Neutrophil (primary cell): Measurements from ENCODE around the gene PPP1R2B.

Experiments used
- H3K27ac ChIP-seq: fragments of 200-600 bp; sonication (generic); 2 replicates; pipeline ENCODE4 v1.5.1; 2016; ENCODE audit warnings: mild to moderate bottlenecking, moderate library complexity
- H3K27me3 ChIP-seq: fragments of 200-600 bp; sonication (generic); 2 replicates; pipeline ENCODE4 v1.6.0; 2016; ENCODE audit warnings: mild to moderate bottlenecking
- H3K36me3 ChIP-seq: fragments of 200-600 bp; sonication (generic); 2 replicates; pipeline ENCODE4 v1.5.1; 2017
- H3K4me1 ChIP-seq, 2 experiments: fragments of 200-600 bp in 1 of 2; sonication (generic) in 1 of 2; 1 replicate in 1 of 2; 2 replicates in 1 of 2; pipeline versions ENCODE4 v1.5.1 to v1.6.1; 2013 to 2016; ENCODE audit warnings: low read depth in 1 of 2, low read length in 1 of 2, mild to moderate bottlenecking in 1 of 2, moderate library complexity in 1 of 2; ENCODE audit not compliant: control insufficient read depth in 1 of 2, insufficient read depth in 1 of 2
- H3K4me3 ChIP-seq, 2 experiments: fragments of 200-600 bp in 1 of 2; sonication (generic) in 1 of 2; 1 replicate in 1 of 2; 2 replicates in 1 of 2; pipeline ENCODE4 v1.5.1; 2013 to 2016; ENCODE audit warnings: low read depth in 1 of 2, low read length in 1 of 2, mild to moderate bottlenecking in 1 of 2, moderate library complexity in 1 of 2
- H3K9me3 ChIP-seq: fragments of 200-600 bp; sonication (generic); 2 replicates; pipeline ENCODE4 v1.5.1; 2016
- CTCF ChIP-seq: fragments of 200-600 bp; sonication (generic); IDR thresholded peaks from 2 replicates; pipeline ENCODE4 v1.5.1; 2016; ENCODE audit warnings: antibody characterized with exemption

Gene PPP1R2B

DNA sequence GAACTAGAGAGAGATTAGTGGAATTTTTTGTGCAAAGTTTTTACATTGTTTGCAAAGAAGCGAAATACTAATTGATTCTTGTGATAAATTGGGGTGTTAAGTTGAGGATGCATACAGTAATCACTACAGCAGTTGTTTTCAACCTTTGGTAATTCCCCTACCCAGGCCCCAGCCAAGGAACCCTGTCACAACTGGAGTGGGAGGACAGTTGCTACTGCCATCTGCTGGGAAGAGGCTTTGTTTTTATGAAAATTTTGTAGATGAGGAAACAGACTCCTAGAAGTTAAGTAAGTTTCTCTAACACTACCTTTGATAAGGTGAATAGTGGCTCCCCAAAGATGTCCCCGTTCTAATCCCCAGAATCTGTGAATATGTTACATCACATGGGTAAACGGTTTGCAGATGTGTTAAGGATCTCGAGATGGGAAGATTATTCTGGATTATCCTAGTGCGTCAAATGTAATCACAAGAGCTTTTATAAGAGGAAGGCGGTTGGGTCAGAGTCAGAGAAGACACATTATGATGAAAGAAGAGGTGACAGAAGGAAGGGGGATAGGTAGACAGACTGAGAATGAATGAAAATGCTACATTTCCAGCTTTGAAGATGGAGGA lies 34.0 kb upstream of the PPP1R2B start:
- H3K27me3 ChIP-seq: no peaks in the 10 kb centered on the region
- no peak overlapping the region for H3K4me3 ChIP-seq
- no peak overlapping the region for H3K27ac ChIP-seq
- no peaks in the 10 kb centered on the region for H3K36me3 ChIP-seq
- H3K4me1 ChIP-seq: no peaks in the 10 kb centered on the region
- H3K9me3 ChIP-seq: no peaks in the 10 kb centered on the region
- no peak for TF ChIP-seq CTCF

- H3K27ac ChIP-seq: no peak overlapping the region
- H3K4me1 ChIP-seq: no peaks in the 10 kb centered on the region
- no peak overlapping the region for H3K4me3 ChIP-seq
- no peak for TF ChIP-seq CTCF
- no peaks in the 10 kb centered on the region for H3K27me3 ChIP-seq
- H3K9me3 ChIP-seq: no peaks in the 10 kb centered on the region
- no peaks in the 10 kb centered on the region for H3K36me3 ChIP-seq
Measured at GRCh38 chr5:156819537-156819936, 30.6 kb upstream of the PPP1R2B start.

GRCh38 chr5:156819967-156820581 lies 30.0 kb upstream of the PPP1R2B start:
- no peaks in the 10 kb centered on the region for H3K9me3 ChIP-seq
- no peak for TF ChIP-seq CTCF
- no peaks in the 10 kb centered on the region for H3K36me3 ChIP-seq
- H3K27me3 ChIP-seq: no peaks in the 10 kb centered on the region
- H3K4me1 ChIP-seq: no peaks in the 10 kb centered on the region
- H3K4me3 ChIP-seq: no peak overlapping the region
- no peak overlapping the region for H3K27ac ChIP-seq

GRCh38 chr5:156824241-156824640 lies 25.9 kb upstream of the PPP1R2B start:
- no peaks in the 10 kb centered on the region for H3K27me3 ChIP-seq
- H3K9me3 ChIP-seq: no peaks in the 10 kb centered on the region
- no peak for TF ChIP-seq CTCF
- H3K4me1 ChIP-seq: no peaks in the 10 kb centered on the region
- no peak overlapping the region for H3K27ac ChIP-seq
- H3K4me3 ChIP-seq: no peak overlapping the region
- H3K36me3 ChIP-seq: no peaks in the 10 kb centered on the region

DNA sequence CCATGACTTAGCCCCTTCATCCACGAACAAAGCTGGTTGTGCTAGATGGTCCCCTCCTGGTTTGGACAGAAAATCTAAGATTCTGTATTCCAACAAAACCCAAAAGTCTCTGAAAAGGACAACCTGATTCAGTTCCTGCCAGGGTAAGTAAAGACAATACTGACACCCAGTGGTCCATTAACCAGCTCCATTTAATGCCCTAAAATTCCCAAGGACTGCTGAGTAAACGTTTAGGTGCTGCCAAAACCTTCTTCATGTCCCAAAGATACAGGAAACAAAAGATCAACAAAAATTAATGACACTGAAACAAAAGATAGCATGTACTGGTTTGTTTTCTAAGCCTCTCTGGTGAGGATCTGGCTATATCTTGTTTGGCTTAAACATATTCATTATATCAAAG lies 25.3 kb upstream of the PPP1R2B start:
- no peaks in the 10 kb centered on the region for H3K4me1 ChIP-seq
- no peak overlapping the region for H3K4me3 ChIP-seq
- H3K27ac ChIP-seq: no peak overlapping the region
- H3K9me3 ChIP-seq: no peaks in the 10 kb centered on the region
- H3K27me3 ChIP-seq: no peaks in the 10 kb centered on the region
- H3K36me3 ChIP-seq: no peaks in the 10 kb centered on the region
- TF ChIP-seq CTCF: no peak
